HG03575 (cell line): ENCODE results near the gene FKBP1A.

Experiments
- ATAC-seq: cut with Tn5 transposase; IDR thresholded peaks from one replicate; pipeline ENCODE4 v1.9.1; 2021; ENCODE audit not compliant: unreplicated experiment, insufficient number of reproducible peaks, low FRiP score; ENCODE audit errors: extremely low read depth

Gene FKBP1A

GRCh38 chr20:1338801-1339200 is 54.1 kb downstream of the FKBP1A start:
- no peak for ATAC-seq

GRCh38 chr20:1338096-1338495 is 54.8 kb downstream of the FKBP1A start:
- ATAC-seq: no peak

- no peak for ATAC-seq
Observed at GRCh38 chr20:1337441-1337840, 55.4 kb downstream of the FKBP1A start.

- no peak for ATAC-seq
Observed at GRCh38 chr20:1336699-1337367, 56.0 kb downstream of the FKBP1A start.

GRCh38 chr20:1335961-1336698 is 56.7 kb downstream of the FKBP1A start:
- ATAC-seq: no peak

GRCh38 chr20:1334761-1335160 is 58.1 kb downstream of the FKBP1A start:
- no peak for ATAC-seq

- no peak for ATAC-seq
Observed at GRCh38 chr20:1334370-1334731, 58.5 kb downstream of the FKBP1A start.

- no peak for ATAC-seq
Observed at GRCh38 chr20:1333462-1334369, 59.1 kb downstream of the FKBP1A start.

- ATAC-seq: no peak
Observed at GRCh38 chr20:1332749-1333300, 60.0 kb downstream of the FKBP1A start.

GRCh38 chr20:1331801-1332453 is 60.9 kb downstream of the FKBP1A start:
- ATAC-seq: no peak

GRCh38 chr20:1331101-1331500 is 61.8 kb downstream of the FKBP1A start:
- no peak for ATAC-seq

GRCh38 chr20:1330075-1330830 is 62.6 kb downstream of the FKBP1A start:
- ATAC-seq: no peak

GRCh38 chr20:1328680-1329330 is 64.0 kb downstream of the FKBP1A start, which contains the start of gene SDCBP2:
SDCBP2 (minus strand) TSS chr20:1329139; CDS start chr20:1320416, 8,723 bp downstream.
- no peak for ATAC-seq

- ATAC-seq: no peak
Observed at GRCh38 chr20:1327827-1328679, 64.8 kb downstream of the FKBP1A start.

GRCh38 chr20:1327241-1327653 is 65.6 kb downstream of the FKBP1A start:
- no peak for ATAC-seq

- no peak for ATAC-seq
Observed at GRCh38 chr20:1326031-1326930, 66.6 kb downstream of the FKBP1A start.
